Activated naive CD8-positive, alpha-beta T cell treated with anti-CD3 and anti-CD28 coated beads, Interleukin-2, amount 50 U/mL, for 24 hours (primary cell): Measurements from ENCODE around the gene NTSR1.

Experiments
- ATAC-seq: fragments of 150-1000 bp; cut with Tn5 transposase; one replicate; pipeline ENCODE4 v1.10.0; 2021
- DNase-seq: peaks from one replicate; pipeline ENCODE4 v3.0.0; 2021
- H3K27ac Mint-ChIP-seq: one replicate; pipeline ENCODE4 v1.8.0; 2021; ENCODE audit warnings: mild to moderate bottlenecking, mixed read lengths
- H3K27me3 Mint-ChIP-seq: one replicate; pipeline ENCODE4 v1.8.0; 2021; ENCODE audit warnings: mixed read lengths
- H3K36me3 Mint-ChIP-seq: one replicate; pipeline ENCODE4 v1.8.0; 2021; ENCODE audit warnings: low read depth, mixed read lengths
- H3K4me1 Mint-ChIP-seq: one replicate; pipeline ENCODE4 v1.8.0; 2021; ENCODE audit warnings: mixed read lengths
- H3K4me3 Mint-ChIP-seq: one replicate; pipeline ENCODE4 v1.8.0; 2021; ENCODE audit warnings: mild to moderate bottlenecking, moderate library complexity, mixed read lengths
- H3K9me3 Mint-ChIP-seq: one replicate; pipeline ENCODE4 v1.8.0; 2021; ENCODE audit warnings: mixed read lengths

The NTSR1 gene

GRCh38 chr20:62705627-62706026, 3.0 kb upstream of the NTSR1 start:
- peaks cover 4% of the 10 kb centered on the region for H3K4me1 Mint-ChIP-seq
- DNase-seq: no peak
- no peak overlapping the region for H3K27ac Mint-ChIP-seq
- H3K9me3 Mint-ChIP-seq: no peaks in the 10 kb centered on the region
- no peaks in the 10 kb centered on the region for H3K36me3 Mint-ChIP-seq
- ATAC-seq: no peak
- no peak overlapping the region for H3K4me3 Mint-ChIP-seq
- peaks cover 23% of the 10 kb centered on the region for H3K27me3 Mint-ChIP-seq

DNA sequence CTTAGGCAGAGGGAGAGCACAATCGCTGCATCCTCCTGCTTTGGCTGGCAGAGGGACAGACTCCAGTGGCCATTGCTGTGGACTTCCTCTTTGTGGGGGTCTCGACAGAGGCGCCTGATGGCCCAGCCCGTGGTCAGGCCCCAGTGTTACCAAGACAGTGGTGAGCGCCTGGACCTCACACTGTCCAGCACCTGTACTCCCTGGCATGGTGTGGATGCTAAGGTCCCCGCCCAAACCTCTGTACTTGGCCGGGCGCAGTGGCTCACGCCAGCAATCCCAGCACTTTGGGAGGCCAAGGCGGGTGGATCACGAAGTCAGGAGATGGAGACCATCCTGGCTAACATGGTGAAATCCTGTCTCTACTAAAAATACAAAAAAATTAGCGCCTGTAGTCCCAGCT, 2.3 kb upstream of the NTSR1 start:
- no peaks in the 10 kb centered on the region for H3K9me3 Mint-ChIP-seq
- peaks cover 23% of the 10 kb centered on the region for H3K27me3 Mint-ChIP-seq
- H3K4me1 Mint-ChIP-seq: peaks cover 4% of the 10 kb centered on the region
- no peaks in the 10 kb centered on the region for H3K36me3 Mint-ChIP-seq
- no peak overlapping the region for H3K4me3 Mint-ChIP-seq
- H3K27ac Mint-ChIP-seq: no peak overlapping the region
- ATAC-seq: no peak
- no peak for DNase-seq

GRCh38 chr20:62706857-62707256, 1.8 kb upstream of the NTSR1 start:
- DNase-seq: no peak
- ATAC-seq: no peak
- Mint-ChIP-seq H3K27ac (no peak overlapping the region), H3K27me3 (peaks cover 25% of the 10 kb centered on the region), H3K4me1 (peaks cover 4% of the 10 kb centered on the region), H3K9me3 (no peaks in the 10 kb centered on the region), H3K36me3 (no peaks in the 10 kb centered on the region), H3K4me3 (no peak overlapping the region)

DNA sequence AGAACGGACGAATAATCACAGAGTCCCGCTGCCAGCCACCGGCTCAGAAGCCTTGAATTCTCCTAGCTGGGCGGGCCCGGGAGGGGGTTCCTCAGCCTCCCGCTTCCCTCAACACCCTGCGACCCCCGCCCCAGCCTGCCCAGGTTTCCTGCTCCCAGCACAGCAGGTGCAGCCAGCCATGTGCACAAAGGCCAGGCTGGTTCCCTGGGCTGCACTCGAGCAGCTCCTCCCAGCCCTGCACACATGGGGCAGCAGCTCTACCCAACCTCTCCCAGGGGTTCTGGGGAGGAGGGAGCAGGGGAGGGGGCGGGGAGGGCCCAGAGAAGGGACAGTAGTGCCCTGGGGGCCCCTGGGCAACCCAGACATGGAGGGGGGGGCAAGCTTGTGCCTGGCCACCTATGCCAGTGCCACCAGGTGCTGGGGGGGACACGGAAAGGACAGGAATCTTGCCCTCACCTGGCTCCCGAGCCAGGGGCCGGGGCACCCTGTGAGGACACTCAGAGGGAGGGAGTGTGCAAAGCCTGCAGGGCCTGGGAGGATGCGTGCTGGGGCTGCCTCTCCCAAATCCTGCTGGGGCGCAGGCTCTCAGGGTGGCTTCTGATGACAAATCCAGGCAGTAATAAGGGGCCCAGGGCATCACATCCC, 1.2 kb upstream of the NTSR1 start:
- Mint-ChIP-seq H3K27me3 (peaks cover 27% of the 10 kb centered on the region), H3K27ac (no peak overlapping the region), H3K36me3 (no peaks in the 10 kb centered on the region), H3K4me3 (no peak overlapping the region), H3K9me3 (no peaks in the 10 kb centered on the region), H3K4me1 (peaks cover 4% of the 10 kb centered on the region)
- DNase-seq (no peak), ATAC-seq (no peak)

DNA sequence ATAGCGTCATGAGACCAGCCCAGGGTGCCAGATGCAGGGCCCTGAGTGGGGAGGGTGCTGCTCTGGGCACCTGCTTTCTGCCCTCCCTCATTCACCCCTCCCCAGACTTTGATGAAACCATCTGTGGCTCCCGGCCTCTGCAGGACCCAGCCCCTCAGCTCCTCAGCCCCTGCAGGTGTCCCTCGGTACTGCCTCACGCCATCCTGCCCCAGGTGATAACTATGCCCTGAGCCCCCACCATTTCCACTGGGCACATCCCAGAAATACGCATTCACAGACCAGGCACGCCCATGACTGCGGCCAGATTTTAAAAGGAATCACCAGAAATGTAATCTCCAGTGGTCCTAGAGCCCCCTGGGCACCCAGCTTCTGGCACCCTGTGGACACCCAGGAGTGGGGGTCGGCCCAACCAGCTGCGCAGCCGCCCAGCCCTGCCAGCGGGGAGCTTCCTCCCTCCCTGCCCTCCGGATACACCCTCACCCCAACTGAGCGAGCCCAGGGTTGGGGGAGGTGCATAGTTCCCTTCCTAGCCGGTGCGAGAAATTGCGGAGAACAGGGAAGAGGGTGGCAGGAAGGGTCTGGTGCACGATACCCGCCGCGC, 615 bp upstream of the NTSR1 start:
- H3K36me3 Mint-ChIP-seq: no peaks in the 10 kb centered on the region
- H3K27me3 Mint-ChIP-seq: peaks cover 28% of the 10 kb centered on the region
- H3K9me3 Mint-ChIP-seq: no peaks in the 10 kb centered on the region
- H3K27ac Mint-ChIP-seq: no peak overlapping the region
- peak; percentile 27 for DNase-seq
- peaks cover 4% of the 10 kb centered on the region for H3K4me1 Mint-ChIP-seq
- H3K4me3 Mint-ChIP-seq: no peak overlapping the region
- peak; percentile 23 for ATAC-seq

GRCh38 chr20:62709537-62709905, 885 bp downstream of the NTSR1 start:
- Mint-ChIP-seq H3K27ac (no peak overlapping the region), H3K4me1 (no peaks in the 10 kb centered on the region), H3K27me3 (peaks cover 28% of the 10 kb centered on the region), H3K36me3 (no peaks in the 10 kb centered on the region), H3K9me3 (no peaks in the 10 kb centered on the region), H3K4me3 (no peak overlapping the region)
- no peak for ATAC-seq
- DNase-seq: no peak

DNA sequence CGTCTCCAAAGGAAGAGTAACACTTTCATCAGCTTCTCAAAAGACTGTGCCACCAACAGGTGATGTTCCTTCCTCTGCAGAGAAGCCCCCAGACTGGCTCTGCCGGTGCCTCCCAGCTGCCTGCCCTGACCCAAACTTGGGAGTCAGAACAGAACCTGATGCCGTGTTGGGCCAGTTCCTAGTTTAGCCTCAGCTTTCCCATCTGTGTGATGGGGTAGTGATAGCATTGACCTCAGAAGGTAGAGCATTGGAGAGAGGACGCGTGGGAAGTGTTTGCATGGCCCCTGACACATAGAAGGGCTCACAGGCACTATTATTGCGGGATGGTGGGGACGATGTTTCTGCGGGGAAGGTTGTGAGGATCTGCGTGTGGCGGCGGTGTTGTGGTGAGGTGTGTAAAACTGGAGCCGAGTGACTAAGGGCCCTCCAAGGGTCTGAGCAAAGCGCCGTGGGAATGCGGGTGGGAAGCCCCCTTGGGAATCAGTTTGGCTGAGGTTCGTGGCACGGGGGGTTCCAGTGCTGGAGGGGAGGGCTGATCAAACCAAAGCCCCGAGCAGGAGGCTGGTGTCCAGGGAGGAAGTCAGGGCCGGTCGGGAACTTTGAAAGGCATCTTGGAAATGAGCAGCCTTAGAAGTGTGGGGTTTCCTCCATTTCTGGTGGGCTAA, 1.7 kb downstream of the NTSR1 start:
- no peaks in the 10 kb centered on the region for H3K9me3 Mint-ChIP-seq
- no peak overlapping the region for H3K27ac Mint-ChIP-seq
- no peak overlapping the region for H3K4me3 Mint-ChIP-seq
- no peaks in the 10 kb centered on the region for H3K36me3 Mint-ChIP-seq
- H3K27me3 Mint-ChIP-seq: peaks cover 28% of the 10 kb centered on the region
- DNase-seq: no peak
- no peak for ATAC-seq
- no peaks in the 10 kb centered on the region for H3K4me1 Mint-ChIP-seq

- Mint-ChIP-seq H3K27me3 (peaks cover 28% of the 10 kb centered on the region), H3K4me3 (no peak overlapping the region)
- peak; percentile 24 for DNase-seq
These were observed 2.5 kb downstream of the NTSR1 start for GRCh38 chr20:62710886-62711702.

GRCh38 chr20:62711703-62712101, 3.1 kb downstream of the NTSR1 start:
- H3K36me3 Mint-ChIP-seq: no peaks in the 10 kb centered on the region
- peaks cover 28% of the 10 kb centered on the region for H3K27me3 Mint-ChIP-seq
- ATAC-seq (no peak), DNase-seq (no peak)
- peaks cover 11% of the 10 kb centered on the region for H3K4me1 Mint-ChIP-seq
- H3K9me3 Mint-ChIP-seq: no peaks in the 10 kb centered on the region
- no peak overlapping the region for H3K4me3 Mint-ChIP-seq
- H3K27ac Mint-ChIP-seq: no peak overlapping the region

More at GRCh38 chr20:62710886-62711702, 2.5 kb downstream of the NTSR1 start:
- Mint-ChIP-seq H3K36me3 (no peaks in the 10 kb centered on the region), H3K9me3 (no peaks in the 10 kb centered on the region), H3K27ac (no peak overlapping the region), H3K4me1 (peaks cover 5% of the 10 kb centered on the region)
- peak; percentile 44 for ATAC-seq

- DNase-seq: no peak
- no peaks in the 10 kb centered on the region for H3K36me3 Mint-ChIP-seq
- H3K4me3 Mint-ChIP-seq: no peak overlapping the region
- no peak overlapping the region for H3K27ac Mint-ChIP-seq
- peaks cover 17% of the 10 kb centered on the region for H3K4me1 Mint-ChIP-seq
- peaks cover 26% of the 10 kb centered on the region for H3K27me3 Mint-ChIP-seq
- ATAC-seq: no peak
- no peaks in the 10 kb centered on the region for H3K9me3 Mint-ChIP-seq
These were observed 4.0 kb downstream of the NTSR1 start for GRCh38 chr20:62712606-62713005.

DNA sequence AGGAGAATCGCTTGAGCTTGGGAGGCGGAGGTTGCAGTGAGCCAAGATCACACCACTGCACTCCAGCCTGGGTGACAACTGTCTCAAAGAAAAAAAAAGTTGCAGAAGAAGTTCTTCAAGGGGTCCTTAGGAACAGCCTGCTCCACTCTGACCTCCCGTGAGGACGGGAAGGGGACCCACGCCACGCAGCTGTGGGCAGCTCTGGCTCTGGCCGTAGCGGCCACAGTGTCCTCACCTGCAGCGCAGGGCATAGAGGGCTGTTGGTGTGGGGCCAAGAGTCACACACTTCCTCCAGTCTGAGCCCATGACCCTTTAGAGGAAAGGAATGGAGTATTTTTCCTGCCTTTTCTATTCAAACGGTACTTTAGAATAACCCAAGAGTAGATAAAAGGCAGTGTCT, 5.4 kb downstream of the NTSR1 start:
- no peak for ATAC-seq
- peaks cover 21% of the 10 kb centered on the region for H3K27me3 Mint-ChIP-seq

DNA sequence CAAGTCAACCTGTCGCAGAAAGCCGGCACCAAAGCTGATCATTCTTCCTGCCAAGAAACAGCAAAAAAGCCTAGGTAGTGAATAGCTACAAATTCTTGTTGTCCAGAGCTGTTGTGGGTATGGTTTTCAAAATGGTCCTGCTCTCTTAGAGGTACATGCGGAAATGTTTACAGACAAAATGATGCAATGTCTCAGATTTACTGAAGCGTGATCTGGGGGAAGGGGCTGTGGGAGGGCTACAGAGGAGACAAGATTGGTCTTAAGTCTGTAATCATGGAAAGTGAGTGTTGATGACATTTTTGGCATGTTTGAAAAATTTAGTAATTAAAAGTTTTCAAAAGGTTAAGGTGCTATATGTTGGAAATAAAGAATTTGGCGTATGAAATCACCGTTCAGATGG, 6.2 kb downstream of the NTSR1 start:
- DNase-seq (no peak), ATAC-seq (no peak)
- Mint-ChIP-seq H3K27ac (no peak overlapping the region), H3K4me1 (peaks cover 18% of the 10 kb centered on the region), H3K27me3 (peaks cover 15% of the 10 kb centered on the region), H3K36me3 (no peaks in the 10 kb centered on the region), H3K9me3 (no peaks in the 10 kb centered on the region), H3K4me3 (no peak overlapping the region)

More for the DNA sequence above, 5.4 kb downstream of the NTSR1 start:
- peaks cover 18% of the 10 kb centered on the region for H3K4me1 Mint-ChIP-seq
- no peaks in the 10 kb centered on the region for H3K36me3 Mint-ChIP-seq
- H3K9me3 Mint-ChIP-seq: no peaks in the 10 kb centered on the region
- DNase-seq: no peak
- no peak overlapping the region for H3K4me3 Mint-ChIP-seq
- no peak overlapping the region for H3K27ac Mint-ChIP-seq

- no peak overlapping the region for H3K27ac Mint-ChIP-seq
These were observed 6.6 kb downstream of the NTSR1 start for GRCh38 chr20:62715201-62715600.

DNA sequence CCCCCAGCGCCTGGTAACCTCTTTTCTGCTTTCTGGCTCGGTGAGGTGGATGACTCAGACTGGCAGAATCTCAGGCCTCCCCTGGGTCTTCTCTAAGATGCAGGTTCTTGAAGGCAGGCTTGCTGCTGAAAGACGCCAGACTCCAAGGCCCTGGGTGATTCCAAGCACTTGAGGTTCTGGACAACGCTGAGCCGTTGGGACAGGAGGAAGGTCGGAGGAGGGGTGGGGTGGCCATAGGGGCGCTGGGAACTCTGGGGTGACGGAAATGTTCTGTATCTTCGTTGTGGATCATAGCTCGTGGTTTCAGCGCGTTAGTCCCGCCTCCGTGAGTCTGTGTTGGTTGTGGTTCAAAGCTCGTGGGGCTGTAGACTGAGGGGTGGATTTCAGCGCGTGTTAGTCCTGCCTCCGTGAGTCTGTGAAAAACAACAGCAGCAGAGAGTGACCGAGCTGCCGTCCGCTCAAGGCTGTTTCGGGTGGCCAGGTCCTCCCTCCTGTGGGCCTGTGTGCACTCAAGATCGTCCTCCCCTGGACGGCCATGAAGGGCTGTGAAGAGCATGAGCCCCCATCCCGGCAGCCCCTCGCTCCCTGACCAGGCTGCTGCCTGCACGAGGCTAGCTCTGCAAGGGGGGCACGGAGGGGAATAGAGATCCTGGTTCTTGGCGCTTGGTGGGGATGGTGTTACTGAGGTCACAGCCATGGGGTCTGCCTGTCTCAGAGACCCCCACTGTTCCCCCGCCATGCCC, 7.7 kb downstream of the NTSR1 start:
- Mint-ChIP-seq H3K4me3 (peak overlapping the region; percentile 34), H3K9me3 (peaks cover 10% of the 10 kb centered on the region), H3K27ac (peak overlapping the region; percentile 39), H3K27me3 (peaks cover 8% of the 10 kb centered on the region), H3K4me1 (peaks cover 18% of the 10 kb centered on the region), H3K36me3 (peaks cover 1% of the 10 kb centered on the region)
- peak; percentile 23 for DNase-seq
- peak; percentile 77 for ATAC-seq

More at GRCh38 chr20:62715201-62715600, 6.6 kb downstream of the NTSR1 start:
- ATAC-seq: no peak
- Mint-ChIP-seq H3K4me3 (no peak overlapping the region), H3K4me1 (peaks cover 18% of the 10 kb centered on the region), H3K27me3 (peaks cover 12% of the 10 kb centered on the region), H3K9me3 (peaks cover 1% of the 10 kb centered on the region), H3K36me3 (no peaks in the 10 kb centered on the region)
- DNase-seq: no peak
